Fibroblast of peridontal ligament (primary cell): Measurements from ENCODE around the gene GFAP.
"Not testable (repeated sequence)": the region's sequence is repeated elsewhere in the genome, so short reads cannot be mapped to it uniquely, and the experiment has no call there.

ENCODE experiments used
- DNase-seq: peaks from one replicate; pipeline ENCODE4 v3.0.0-alpha.2; 2010; ENCODE audit errors: extremely low read depth

GFAP gene

GRCh38 chr17:44915321-44915726 is at the start of gene GFAP:
Gene GFAP, minus strand, starts transcription at chr17:44915500. Its CDS starts 14 bp downstream, at chr17:44915486.
- DNase-seq = no peak

DNA sequence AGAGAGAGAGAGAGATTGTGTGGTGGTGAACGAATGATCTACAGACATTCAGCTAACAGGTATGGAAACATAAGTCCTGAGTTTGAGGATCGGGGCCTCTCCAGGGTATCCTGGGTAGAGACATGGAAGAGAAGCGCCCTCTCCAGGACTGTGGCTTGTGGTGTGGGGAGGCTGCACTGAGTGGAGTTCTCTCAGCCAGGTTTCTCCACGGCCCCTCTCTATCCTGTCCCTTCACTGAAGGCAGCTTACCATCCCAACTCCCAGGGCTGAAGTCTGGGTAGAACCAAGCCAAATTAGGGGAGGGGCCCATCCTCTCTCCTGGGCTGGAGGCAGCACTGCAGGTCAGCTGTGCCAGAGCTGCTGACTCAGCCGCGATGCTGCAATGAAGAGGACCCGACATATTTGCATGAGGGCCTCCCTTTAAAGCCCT is 46.6 kb upstream of the GFAP start:
- no peak for DNase-seq

DNA sequence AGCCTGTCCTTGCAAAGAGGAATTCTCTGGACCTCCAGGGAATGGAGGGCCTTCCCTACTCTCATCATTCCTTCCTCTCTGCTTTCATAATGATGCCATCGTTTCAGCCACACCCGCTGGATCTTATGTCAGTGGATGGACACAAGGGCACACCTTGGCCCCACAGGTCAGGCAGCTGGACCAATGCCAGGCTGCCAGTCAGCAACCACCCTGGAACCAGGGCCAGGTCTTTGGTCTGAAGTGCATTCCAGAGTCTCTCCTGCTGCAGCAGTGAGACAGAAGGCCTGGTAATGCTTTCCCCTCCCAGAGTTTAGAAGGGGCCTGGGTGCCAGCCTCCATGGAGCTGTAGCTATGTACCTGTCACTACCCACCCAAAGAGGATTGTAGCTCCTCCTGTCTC is 45.4 kb upstream of the GFAP start:
- DNase-seq = no peak

- DNase-seq = no peak
Observed at GRCh38 chr17:44959821-44960531, 44.7 kb upstream of the GFAP start.

DNA sequence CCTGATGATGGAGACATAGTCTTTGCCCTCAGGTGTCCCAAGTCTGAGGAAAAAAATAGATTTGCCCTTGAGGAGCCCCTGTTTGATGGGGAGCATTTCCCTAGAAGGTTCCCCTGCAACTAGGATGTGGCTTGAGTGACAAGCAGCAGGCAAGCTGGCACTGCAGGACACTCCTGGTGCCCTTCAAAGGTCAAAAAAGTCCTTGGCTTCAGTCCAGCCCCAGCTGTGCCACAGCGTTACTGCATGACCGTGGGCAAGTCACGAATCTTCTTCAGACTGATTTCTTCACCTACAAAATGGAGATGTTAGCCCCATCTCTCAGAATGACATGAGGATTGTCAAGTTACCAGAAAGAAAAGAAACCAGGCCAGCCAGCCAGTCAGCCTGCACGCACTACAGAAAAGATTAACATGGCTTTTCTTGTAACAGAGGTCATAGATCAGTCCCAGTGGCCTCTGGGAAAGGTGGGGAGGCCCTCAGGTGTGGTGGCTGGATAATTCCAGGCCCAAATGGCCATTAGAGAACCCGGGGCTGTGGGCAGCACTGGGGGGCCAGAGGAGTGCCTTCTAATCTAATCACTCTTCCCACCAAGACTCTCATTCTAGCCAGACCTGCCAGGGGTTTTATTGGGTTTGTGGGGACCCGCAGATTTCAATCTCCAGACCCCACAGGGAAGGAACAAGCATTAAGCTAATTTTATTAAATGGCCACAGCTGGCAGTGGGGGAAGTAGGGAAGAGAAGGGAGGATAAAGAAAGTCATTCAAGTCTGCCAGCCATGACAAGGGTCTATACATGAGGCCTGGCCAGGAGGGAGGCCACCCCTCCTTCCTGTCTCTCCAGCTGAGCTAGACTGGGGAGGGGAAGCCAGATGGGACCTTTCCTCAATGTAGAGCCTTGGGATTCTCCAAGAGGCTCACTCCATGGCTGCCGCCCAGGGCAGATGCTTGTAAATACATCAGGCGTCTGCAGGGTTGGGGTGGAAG is 42.0 kb upstream of the GFAP start:
- no peak for DNase-seq

DNA sequence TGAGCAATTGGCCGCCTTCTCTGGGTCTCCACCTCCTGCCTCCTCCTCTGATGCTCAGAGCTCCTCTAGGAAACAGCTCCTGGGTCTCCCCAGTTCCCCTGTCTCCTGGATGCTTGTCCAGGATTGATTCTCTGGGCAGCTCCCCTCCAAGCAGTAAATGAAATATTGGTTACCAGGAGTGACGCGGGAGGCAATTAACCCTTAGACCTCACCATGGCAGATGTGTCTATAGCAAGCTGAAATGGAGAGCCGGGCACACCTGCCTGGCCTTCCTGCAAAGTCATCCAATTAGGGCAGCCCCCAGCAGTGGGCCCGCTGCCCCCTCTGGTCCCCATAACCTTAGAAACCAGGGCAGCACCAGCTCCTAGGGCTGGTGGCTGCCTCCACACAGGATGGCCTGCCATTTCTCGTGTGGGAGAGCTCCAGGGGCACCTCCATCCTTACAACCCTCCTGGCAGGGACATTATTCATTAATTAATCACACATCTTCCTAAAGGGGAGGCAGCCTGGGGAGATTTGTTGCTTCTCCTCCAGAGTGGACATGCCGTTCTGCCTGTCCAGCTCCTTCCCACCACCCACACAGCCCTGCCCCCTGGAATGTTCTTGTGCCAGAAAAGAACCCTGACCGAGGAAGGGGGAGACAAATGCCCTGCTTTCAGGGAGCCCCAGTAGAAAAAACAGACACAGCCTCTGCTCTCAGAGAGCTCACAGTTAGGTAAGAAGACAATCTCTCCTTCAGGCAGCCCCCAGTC is 40.5 kb upstream of the GFAP start:
- DNase-seq = no peak

GRCh38 chr17:44952946-44953475 is 37.7 kb upstream of the GFAP start:
- no peak for DNase-seq

GRCh38 chr17:44948315-44948795 is 33.1 kb upstream of the GFAP start:
- no peak for DNase-seq

DNA sequence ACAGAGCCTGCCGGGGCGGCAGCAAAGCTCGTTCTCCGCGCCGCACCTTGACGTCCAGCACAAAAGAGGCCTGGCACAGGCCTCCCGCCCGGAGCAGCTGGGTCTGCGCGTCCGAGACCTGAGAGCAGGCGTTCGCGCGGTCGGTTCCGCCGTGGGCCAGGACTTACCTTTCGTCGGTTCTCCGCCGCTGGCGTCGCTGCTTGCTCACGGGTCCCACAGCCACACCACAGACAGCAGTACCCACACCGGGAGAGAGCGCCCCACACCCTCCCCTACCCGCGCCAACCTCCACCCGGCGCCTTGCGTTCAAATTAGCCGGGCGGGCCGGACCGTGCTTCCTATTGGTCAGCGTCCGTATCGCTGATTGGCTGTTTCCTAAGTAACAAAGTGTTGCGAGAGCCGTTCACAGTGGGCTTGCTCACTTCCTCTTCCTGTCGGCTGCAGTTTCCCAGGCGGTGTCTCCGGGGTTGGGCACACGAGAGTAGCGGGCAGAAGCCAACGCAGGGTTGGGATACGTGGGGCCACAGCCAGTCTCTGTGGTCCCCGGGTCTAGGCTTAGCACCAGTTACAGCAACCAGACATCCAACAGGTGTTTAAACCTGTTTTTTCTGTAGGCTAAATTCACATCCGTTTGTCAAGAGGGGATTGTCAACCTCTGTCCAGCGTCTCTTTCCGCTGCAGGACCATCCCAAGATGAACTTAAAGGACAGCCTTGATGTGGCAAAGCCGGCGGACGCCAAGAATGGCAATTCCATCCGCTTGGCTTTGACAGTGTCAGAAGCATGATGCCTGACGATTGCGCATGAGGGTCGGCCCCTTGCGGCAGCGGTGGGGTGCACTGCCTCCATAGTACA is 32.4 kb upstream of the GFAP start, which contains the start of gene KIF18B:
Gene KIF18B (minus strand): TSS at position 313 of the 854 bp plus-strand sequence. CDS start 11,429 bp downstream, outside the sequence.
- DNase-seq = peak; percentile 95

GRCh38 chr17:44945652-44946051 is 30.4 kb upstream of the GFAP start:
- not testable (repeated sequence) for DNase-seq

GRCh38 chr17:44942456-44942855 is 27.2 kb upstream of the GFAP start:
- DNase-seq = no peak

- DNase-seq = no peak
Observed at GRCh38 chr17:44941712-44942331, 26.5 kb upstream of the GFAP start.

- no peak for DNase-seq
Observed at GRCh38 chr17:44940768-44941167, 25.5 kb upstream of the GFAP start.

DNA sequence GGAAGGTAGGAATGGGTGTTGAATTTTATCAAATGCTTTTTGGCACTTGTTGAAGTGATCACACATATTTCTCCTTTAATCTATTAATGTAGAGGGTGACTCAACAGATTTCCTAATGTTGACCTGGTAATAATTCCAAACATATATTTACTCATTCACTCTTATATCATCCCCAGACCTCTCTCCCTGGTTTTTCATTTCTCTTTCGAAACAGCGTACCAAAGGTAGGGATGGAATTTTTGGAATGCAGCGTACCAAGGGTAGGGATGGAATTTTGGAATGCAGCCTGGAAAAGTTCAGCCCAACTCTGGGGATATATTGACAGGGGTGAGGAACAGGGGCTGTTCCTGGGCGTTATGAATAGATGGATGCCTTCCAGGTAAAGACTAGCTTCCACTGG is 25.0 kb upstream of the GFAP start:
- DNase-seq = no peak

GRCh38 chr17:44935116-44935515 is 19.8 kb upstream of the GFAP start:
- no peak for DNase-seq

DNA sequence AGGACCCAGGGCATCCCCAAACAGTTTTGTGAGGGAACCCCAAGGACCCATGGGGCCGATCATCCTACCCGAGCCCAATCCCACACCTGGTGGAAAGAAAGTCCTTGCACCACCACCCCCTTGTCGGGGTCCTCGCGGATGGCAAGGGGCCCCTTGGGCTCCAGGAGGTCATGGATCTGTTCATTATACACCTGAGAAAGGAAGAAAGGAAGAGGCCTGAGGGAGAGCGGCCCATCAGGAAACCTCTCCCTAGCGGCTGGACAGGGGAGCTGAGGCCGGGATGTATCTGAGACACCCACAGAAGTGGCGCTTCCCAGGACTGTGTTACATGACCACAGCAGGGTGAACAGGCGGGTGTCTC is 19.4 kb upstream of the GFAP start:
- no peak for DNase-seq

GRCh38 chr17:44933824-44934744 is 18.8 kb upstream of the GFAP start:
- no peak for DNase-seq

DNA sequence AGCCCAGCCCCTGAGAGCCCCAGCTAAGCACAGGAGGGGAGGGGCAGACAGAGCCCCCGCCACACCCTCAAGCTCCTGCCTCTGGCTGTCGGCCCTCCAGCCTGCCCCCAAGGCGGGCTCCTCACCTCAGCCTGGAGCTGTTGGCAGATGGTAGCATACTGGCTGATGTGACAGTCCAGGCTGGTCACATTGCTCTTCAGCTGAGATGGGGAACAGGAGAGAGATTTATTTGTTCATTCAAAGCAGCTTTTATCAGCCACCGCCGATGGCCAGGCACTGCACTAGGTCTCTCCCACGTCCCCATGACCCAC is 17.4 kb upstream of the GFAP start:
- DNase-seq = no peak

- DNase-seq = no peak
Observed at GRCh38 chr17:44932096-44932786, 16.9 kb upstream of the GFAP start.
